ENCODE results near the gene DOCK8.

Gene DOCK8

GRCh38 chr9:389159-389558 is 174.5 kb downstream of the DOCK8 start:
- Histone ChIP-seq H3K9me2 (replicated peaks; ENCODE audit: insufficient read depth, low read length) (no peaks in the 10 kb centered on the region), H2AFZ (ENCODE audit: low read length) (no peak overlapping the region), H3K4me1 (ENCODE audit: low read length) (no peaks in the 10 kb centered on the region), H3K4me3 (ENCODE audit: low read length) (no peak overlapping the region), H3K9me3 (replicated peaks; ENCODE audit: insufficient read depth, low read length) (no peaks in the 10 kb centered on the region), H3K9ac (ENCODE audit: low read length) (no peak overlapping the region), H3F3A (ENCODE audit: insufficient read depth, low read length) (no peaks in the 10 kb centered on the region), H3K36me3 (replicated peaks; ENCODE audit: insufficient read depth, low read length) (no peaks in the 10 kb centered on the region), H4K20me1 (ENCODE audit: insufficient read depth, low read length) (no peaks in the 10 kb centered on the region), H3K79me2 (ENCODE audit: low read length) (no peaks in the 10 kb centered on the region), H3K27me3 (replicated peaks; ENCODE audit: insufficient read depth, low read length) (no peaks in the 10 kb centered on the region), H3K4me2 (ENCODE audit: low read depth, low read length) (no peak overlapping the region), H3K27ac (ENCODE audit: low read length) (no peak overlapping the region)
- TF ChIP-seq EZH2 (optimal IDR thresholded peaks at IDR 0.05; ENCODE audit: low read depth, low read length) (no peak), EZH2phosphoT487 (IDR thresholded peaks at IDR 0.05; ENCODE audit: low read length) (no peak), CTCF (IDR thresholded peaks at IDR 0.05; ENCODE audit: low read length) (no peak)
- no peak for DNase-seq

GRCh38 chr9:389758-390157 is 175.1 kb downstream of the DOCK8 start:
- Histone ChIP-seq H3K27ac (ENCODE audit: low read length) (no peak overlapping the region), H3F3A (ENCODE audit: insufficient read depth, low read length) (no peaks in the 10 kb centered on the region), H4K20me1 (ENCODE audit: insufficient read depth, low read length) (no peaks in the 10 kb centered on the region), H3K36me3 (replicated peaks; ENCODE audit: insufficient read depth, low read length) (no peaks in the 10 kb centered on the region), H2AFZ (ENCODE audit: low read length) (no peak overlapping the region), H3K9me3 (replicated peaks; ENCODE audit: insufficient read depth, low read length) (no peaks in the 10 kb centered on the region), H3K9ac (ENCODE audit: low read length) (no peak overlapping the region), H3K9me2 (replicated peaks; ENCODE audit: insufficient read depth, low read length) (no peaks in the 10 kb centered on the region), H3K79me2 (ENCODE audit: low read length) (no peaks in the 10 kb centered on the region), H3K4me2 (ENCODE audit: low read depth, low read length) (no peak overlapping the region), H3K4me1 (ENCODE audit: low read length) (no peaks in the 10 kb centered on the region), H3K27me3 (replicated peaks; ENCODE audit: insufficient read depth, low read length) (no peaks in the 10 kb centered on the region), H3K4me3 (ENCODE audit: low read length) (no peak overlapping the region)
- DNase-seq = no peak
- no peak for TF ChIP-seq EZH2 (optimal IDR thresholded peaks at IDR 0.05; ENCODE audit: low read depth, low read length)
- no peak for TF ChIP-seq CTCF (IDR thresholded peaks at IDR 0.05; ENCODE audit: low read length)
- no peak for TF ChIP-seq EZH2phosphoT487 (IDR thresholded peaks at IDR 0.05; ENCODE audit: low read length)

- H3K27me3 ChIP-seq (replicated peaks; ENCODE audit: insufficient read depth, low read length) = no peaks in the 10 kb centered on the region
- H3K36me3 ChIP-seq (replicated peaks; ENCODE audit: insufficient read depth, low read length) = no peaks in the 10 kb centered on the region
- H4K20me1 ChIP-seq (ENCODE audit: insufficient read depth, low read length) = no peaks in the 10 kb centered on the region
- H3K79me2 ChIP-seq (ENCODE audit: low read length) = no peaks in the 10 kb centered on the region
- H3K27ac ChIP-seq (ENCODE audit: low read length) = no peak overlapping the region
- H3K9ac ChIP-seq (ENCODE audit: low read length) = no peak overlapping the region
- DNase-seq = no peak
- H3F3A ChIP-seq (ENCODE audit: insufficient read depth, low read length) = no peaks in the 10 kb centered on the region
- no peaks in the 10 kb centered on the region for H3K9me3 ChIP-seq (replicated peaks; ENCODE audit: insufficient read depth, low read length)
- no peak overlapping the region for H3K4me3 ChIP-seq (ENCODE audit: low read length)
- H2AFZ ChIP-seq (ENCODE audit: low read length) = no peak overlapping the region
- H3K9me2 ChIP-seq (replicated peaks; ENCODE audit: insufficient read depth, low read length) = no peaks in the 10 kb centered on the region
- no peak overlapping the region for H3K4me2 ChIP-seq (ENCODE audit: low read depth, low read length)
- TF ChIP-seq EZH2 (optimal IDR thresholded peaks at IDR 0.05; ENCODE audit: low read depth, low read length) (no peak), CTCF (IDR thresholded peaks at IDR 0.05; ENCODE audit: low read length) (no peak), EZH2phosphoT487 (IDR thresholded peaks at IDR 0.05; ENCODE audit: low read length) (no peak)
- no peaks in the 10 kb centered on the region for H3K4me1 ChIP-seq (ENCODE audit: low read length)
Observed at GRCh38 chr9:392077-392804, 177.6 kb downstream of the DOCK8 start.
